Transverse colon (tissue), 4 donors: ENCODE measurements around the gene OR10G4. TPM values are rescaled to one million over a fixed set of nuclear protein-coding genes. Genes with fewer than 3 reads are reported as not detected.
"Not testable (repeated sequence)": the region's sequence is repeated elsewhere in the genome, so short reads cannot be mapped to it uniquely, and the experiment has no call there.

Source experiments
- DNase-seq: peaks from one replicate; pipeline ENCODE4 v3.0.0-alpha.2; 2019
- H3K27ac ChIP-seq, 4 donors: fragments of 200-600 bp; sonication (generic); 2 replicates each; pipeline ENCODE4 v1.5.1; 2016 to 2018; ENCODE audit warnings: inconsistent platforms in 4 of 4
- H3K27me3 ChIP-seq: fragments of 200-600 bp; sonication (generic); 2 replicates; pipeline ENCODE4 v1.5.1; 2017; ENCODE audit warnings: inconsistent platforms
- H3K36me3 ChIP-seq, 4 donors: fragments of 200-600 bp; sonication (generic); 2 replicates each; pipeline ENCODE4 v1.5.1; 2017 to 2019; ENCODE audit warnings: inconsistent platforms in 4 of 4
- H3K4me1 ChIP-seq, 4 donors: fragments of 200-600 bp; sonication (generic); 2 replicates each; pipeline ENCODE4 v1.5.1; 2017 to 2020; ENCODE audit warnings: inconsistent platforms in 4 of 4
- H3K4me3 ChIP-seq, 4 donors: fragments of 200-600 bp; sonication (generic); 1 replicate in 1 of 4; 2 replicates in 3 of 4; pipeline versions ENCODE4 v1.5.1 to v1.6.1; 2017 to 2019; ENCODE audit warnings: inconsistent platforms in 4 of 4
- H3K9me3 ChIP-seq, 2 donors: fragments of 200-600 bp; sonication (generic); 2 replicates each; pipeline ENCODE4 v1.5.1; 2017 to 2019; ENCODE audit warnings: inconsistent platforms in 2 of 2
- EP300 ChIP-seq: sonication (generic); formaldehyde crosslinking; IDR thresholded peaks from one replicate; pipeline ENCODE4 v1.6.1; 2017; ENCODE audit warnings: antibody characterized with exemption, low read depth
- POLR2A ChIP-seq: fragments of 450-650 bp; IDR thresholded peaks from one replicate; pipeline ENCODE4 v1.6.1; 2016; ENCODE audit warnings: antibody characterized with exemption, mild to moderate bottlenecking, moderate library complexity
- POLR2AphosphoS5 ChIP-seq, 3 donors: sonication (generic); formaldehyde crosslinking; IDR thresholded peaks; one replicate each; pipeline ENCODE4 v1.6.1; 2016; ENCODE audit warnings: antibody characterized with exemption in 3 of 3
- WGBS, 2 donors: methylation state at CpG; one replicate each; pipeline ENCODE4 v1.1.5; 2018; ENCODE audit warnings: low coverage in 1 of 2; 5-methylcytosine and 5-hydroxymethylcytosine counted together
- in situ Hi-C, 4 donors: fragments of 200-750 bp; cut with MboI; loops; one replicate each; pipeline versions ENCODE4 v1.15.0 to v1.15.1; 2017; ENCODE audit warnings: low sequenced_read_pairs in 3 of 4, low pct_ligation_motif_present in 1 of 4, low pct_unique_long_range_greater_than_20kb in 1 of 4
- intact Hi-C: fragments of 100-400 bp; cut with DNase I; formaldehyde crosslinking; loops from one replicate; pipeline ENCODE4 v1.15.1; 2023; ENCODE audit warnings: low total_unique reads
- total RNA-seq, 4 donors: library from RNA; depleted of rRNA; stranded (reverse); fragments of >200 nt; gene quantifications; one replicate each; pipeline ENCODE4 v1.1.0, GENCODE V29; 2016
- TF ChIP-seq, protein P1 (sequence below), 5 experiments: fragments of 200-600 bp in 3 of 5; fragments of 450-650 bp in 2 of 5; sonication (generic) in 3 of 5; IDR thresholded peaks; 1 replicate in 2 of 5; 2 replicates in 3 of 5; pipeline ENCODE4 v1.5.1; 2016 to 2017; ENCODE audit warnings: antibody characterized with exemption in 5 of 5, inconsistent platforms in 3 of 5, mild to moderate bottlenecking in 2 of 5, moderate library complexity in 1 of 5

Gene OR10G4
- total RNA-seq, 4 donors from 2014 or later = 0.27 to 1.2 TPM; not detected in 2

DNA sequence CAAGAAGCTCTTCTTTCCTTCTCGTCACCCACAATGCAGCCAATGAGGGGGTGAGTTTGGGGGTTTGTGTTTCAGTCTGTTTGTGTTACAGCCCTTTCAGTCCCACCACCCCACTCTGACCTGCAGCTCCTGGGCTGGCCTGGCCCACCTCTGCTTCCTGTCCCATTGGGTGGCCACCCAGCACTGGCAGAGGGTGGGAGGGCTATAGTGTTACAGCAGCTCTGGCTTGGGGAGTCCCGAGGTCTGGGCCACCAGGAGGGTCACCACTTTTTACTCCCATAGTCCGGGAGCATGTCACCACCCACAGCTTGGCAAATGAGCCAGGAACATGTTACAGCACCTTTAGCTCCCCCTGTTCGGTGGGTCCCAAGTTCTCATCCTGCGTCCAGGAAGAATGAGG, 33.5 kb upstream of the OR10G4 start:
- TF ChIP-seq POLR2AphosphoS5 (IDR thresholded peaks at IDR 0.05) = no peak
- TF ChIP-seq EP300 = no peak
- TF ChIP-seq POLR2A = no peak
- TF ChIP-seq, protein P1, sequence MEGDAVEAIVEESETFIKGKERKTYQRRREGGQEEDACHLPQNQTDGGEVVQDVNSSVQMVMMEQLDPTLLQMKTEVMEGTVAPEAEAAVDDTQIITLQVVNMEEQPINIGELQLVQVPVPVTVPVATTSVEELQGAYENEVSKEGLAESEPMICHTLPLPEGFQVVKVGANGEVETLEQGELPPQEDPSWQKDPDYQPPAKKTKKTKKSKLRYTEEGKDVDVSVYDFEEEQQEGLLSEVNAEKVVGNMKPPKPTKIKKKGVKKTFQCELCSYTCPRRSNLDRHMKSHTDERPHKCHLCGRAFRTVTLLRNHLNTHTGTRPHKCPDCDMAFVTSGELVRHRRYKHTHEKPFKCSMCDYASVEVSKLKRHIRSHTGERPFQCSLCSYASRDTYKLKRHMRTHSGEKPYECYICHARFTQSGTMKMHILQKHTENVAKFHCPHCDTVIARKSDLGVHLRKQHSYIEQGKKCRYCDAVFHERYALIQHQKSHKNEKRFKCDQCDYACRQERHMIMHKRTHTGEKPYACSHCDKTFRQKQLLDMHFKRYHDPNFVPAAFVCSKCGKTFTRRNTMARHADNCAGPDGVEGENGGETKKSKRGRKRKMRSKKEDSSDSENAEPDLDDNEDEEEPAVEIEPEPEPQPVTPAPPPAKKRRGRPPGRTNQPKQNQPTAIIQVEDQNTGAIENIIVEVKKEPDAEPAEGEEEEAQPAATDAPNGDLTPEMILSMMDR (IDR thresholded peaks at IDR 0.05) = no peak
- Histone ChIP-seq H3K4me3 (no peak overlapping the region), H3K9me3 (no peaks in the 10 kb centered on the region), H3K36me3 (no peaks in the 10 kb centered on the region), H3K27me3 (no peaks in the 10 kb centered on the region), H3K27ac (no peak overlapping the region), H3K4me1 (no peaks in the 10 kb centered on the region)
- in situ Hi-C loops = no loop called here
- DNase-seq = no peak
- intact Hi-C loops = no loop called here
- WGBS, 2 donors = 80 to 85% methylated on average over 1 to 5 of the region's 5 CpGs

DNA sequence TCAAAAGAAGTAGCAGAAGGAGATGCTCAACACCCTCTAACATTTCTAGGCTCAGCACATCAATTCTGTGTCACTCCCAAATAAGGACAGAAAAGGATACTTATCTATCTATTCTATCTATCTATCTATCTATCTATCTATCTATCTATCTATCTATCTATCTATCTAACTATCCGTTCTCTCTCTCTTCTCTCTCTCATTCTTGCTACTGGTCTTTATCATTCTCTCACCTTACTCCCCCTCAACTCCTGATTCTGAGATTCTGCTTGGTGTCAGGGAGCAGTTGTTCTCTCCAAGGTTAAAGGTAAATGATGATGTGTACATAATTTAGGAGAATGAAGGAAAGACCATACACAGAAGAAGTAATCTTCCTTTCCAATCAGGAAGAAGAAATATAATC, 17.7 kb upstream of the OR10G4 start, which contains the start of gene OR10G6:
OR10G6 (minus strand) TSS at position 43 of the 400 bp plus-strand sequence; CDS start at position 43, 0 bp downstream.
- H3K4me3 ChIP-seq = no peak within 1 kb of the TSS
- intact Hi-C loops (no loop called here), in situ Hi-C loops (no loop called here)
- H3K9me3 ChIP-seq = no peaks in the 10 kb centered on the region
- no peaks in the 10 kb centered on the region for H3K4me1 ChIP-seq
- H3K36me3 ChIP-seq = no peaks in the 10 kb centered on the region
- 75 to 82% methylated on average over 1 of the region's 1 CpG for WGBS, 2 donors
- H3K27ac ChIP-seq = no peak within 1 kb of the TSS
- no peaks in the 10 kb centered on the region for H3K27me3 ChIP-seq
- DNase-seq = no peak
- TF ChIP-seq EP300 (no peak), POLR2AphosphoS5 (IDR thresholded peaks at IDR 0.05) (no peak), POLR2A (no peak)
- TF ChIP-seq, protein P1 (IDR thresholded peaks at IDR 0.05) = no peak

DNA sequence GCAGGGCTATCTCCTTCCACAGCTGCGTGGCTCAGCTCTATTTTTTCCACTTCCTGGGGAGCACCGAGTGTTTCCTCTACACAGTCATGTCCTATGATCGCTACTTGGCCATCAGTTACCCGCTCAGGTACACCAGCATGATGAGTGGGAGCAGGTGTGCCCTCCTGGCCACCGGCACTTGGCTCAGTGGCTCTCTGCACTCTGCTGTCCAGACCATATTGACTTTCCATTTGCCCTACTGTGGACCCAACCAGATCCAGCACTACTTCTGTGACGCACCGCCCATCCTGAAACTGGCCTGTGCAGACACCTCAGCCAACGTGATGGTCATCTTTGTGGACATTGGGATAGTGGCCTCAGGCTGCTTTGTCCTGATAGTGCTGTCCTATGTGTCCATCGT, 3.0 kb downstream of the OR10G4 start:
- H3K9me3 ChIP-seq, H3K4me1 ChIP-seq, H3K27ac ChIP-seq, H3K4me3 ChIP-seq, in situ Hi-C loops, DNase-seq, H3K27me3 ChIP-seq, H3K36me3 ChIP-seq, intact Hi-C loops: not testable (repeated sequence)
- 90% methylated on average over 5 of the region's 9 CpGs; no CpG with 5 or more reads in 1 of the 2 donors for WGBS, 2 donors

DNA sequence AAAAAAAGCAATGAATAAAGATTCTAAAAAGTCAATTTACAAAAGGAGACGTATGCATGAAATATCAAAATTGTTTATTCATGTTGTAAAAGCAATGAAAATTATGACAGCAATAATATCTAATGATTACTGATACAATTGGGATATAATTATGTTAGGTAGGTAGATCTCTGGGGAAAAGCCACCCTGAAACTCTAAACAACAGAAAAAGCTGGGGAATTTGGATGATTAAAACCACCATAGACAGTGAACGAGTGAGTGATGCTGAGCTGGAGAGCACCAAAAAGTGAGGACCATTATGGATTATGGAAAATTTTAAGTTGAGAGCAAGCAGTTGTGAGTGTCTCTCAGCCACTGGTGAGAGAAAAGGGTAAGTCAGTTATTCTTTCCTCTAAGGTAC, 13.7 kb downstream of the OR10G4 start, which contains the start of gene OR10G8:
OR10G8 (plus strand) TSS at position 301 of the 400 bp plus-strand sequence. CDS start 2,825 bp downstream, outside the sequence.
- no peak within 1 kb of the TSS for H3K27ac ChIP-seq
- 64 to 73% methylated on average over 2 of the region's 2 CpGs for WGBS, 2 donors
- intact Hi-C loops (no loop called here), in situ Hi-C loops (no loop called here)
- no peaks in the 10 kb centered on the region for H3K27me3 ChIP-seq
- H3K9me3 ChIP-seq = no peaks in the 10 kb centered on the region
- H3K36me3 ChIP-seq = no peaks in the 10 kb centered on the region
- no peaks in the 10 kb centered on the region for H3K4me1 ChIP-seq
- DNase-seq = no peak
- H3K4me3 ChIP-seq = no peak within 1 kb of the TSS
- TF ChIP-seq POLR2AphosphoS5 (IDR thresholded peaks at IDR 0.05) (no peak), POLR2A (no peak), EP300 (no peak)
- TF ChIP-seq, protein P1 (IDR thresholded peaks at IDR 0.05) = no peak

DNA sequence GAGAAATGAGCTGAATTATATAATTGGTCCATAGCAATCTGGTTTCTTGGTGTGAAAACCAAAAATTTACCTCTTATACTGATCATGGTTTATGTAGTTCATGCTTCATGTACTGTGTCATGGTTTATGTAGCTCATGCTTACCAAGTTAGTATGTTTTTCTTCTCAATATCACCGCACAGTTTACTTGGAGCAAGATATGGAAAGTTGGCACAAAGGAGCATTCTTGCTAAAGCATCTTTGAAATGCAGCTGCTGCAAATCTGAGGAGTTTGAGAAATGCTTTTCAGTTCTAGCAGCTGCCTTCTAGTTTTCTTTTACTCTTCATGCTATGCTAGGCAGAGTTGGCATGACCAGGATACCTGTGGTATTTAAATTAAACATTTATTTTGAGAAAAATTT, 23.9 kb downstream of the OR10G4 start:
- no peak for DNase-seq
- WGBS, 2 donors = 56 to 63% methylated on average over 1 of the region's 1 CpG
- Histone ChIP-seq H3K4me3 (no peak overlapping the region), H3K27ac (no peak overlapping the region), H3K4me1 (no peaks in the 10 kb centered on the region), H3K36me3 (no peaks in the 10 kb centered on the region), H3K27me3 (no peaks in the 10 kb centered on the region), H3K9me3 (no peaks in the 10 kb centered on the region)
- TF ChIP-seq EP300 = no peak
- TF ChIP-seq, protein P1 (IDR thresholded peaks at IDR 0.05) = no peak
- TF ChIP-seq POLR2AphosphoS5 (IDR thresholded peaks at IDR 0.05) = no peak
- TF ChIP-seq POLR2A = no peak
- intact Hi-C loops = no loop called here
- in situ Hi-C loops = no loop called here
